Measurements from ENCODE around the gene MKX. TPM values are rescaled to one million over a fixed set of nuclear protein-coding genes. Genes with fewer than 3 reads are reported as not detected.

Gene MKX
- total and polyA plus RNA-seq, 2 experiments from 2014 or later = 0.10 to 0.90 TPM

- Histone ChIP-seq H3K4me1 (ENCODE audit: insufficient read depth) (no peaks in the 10 kb centered on the region), H4K20me1 (ENCODE audit: insufficient read depth, poor library complexity, severe bottlenecking) (no peaks in the 10 kb centered on the region), H3K27me3 (peaks cover 4% of the 10 kb centered on the region), H2AFZ (no peak overlapping the region), H3K36me3 (replicated peaks; ENCODE audit: insufficient read depth, low read depth) (no peaks in the 10 kb centered on the region), H3K4me3 (no peak overlapping the region), H3K9me2 (replicated peaks; ENCODE audit: insufficient read depth) (no peaks in the 10 kb centered on the region), H3K79me2 (no peaks in the 10 kb centered on the region), H3K4me2 (no peak overlapping the region), H3K27ac (no peak overlapping the region), H3K9me3 (ENCODE audit: low read depth) (no peaks in the 10 kb centered on the region)
- no peak for DNase-seq (ENCODE audit: low spot score)
- WGBS (ENCODE audit: low lambda C conversion rate, missing lambda C conversion rate) = 71% methylated on average over 6 of the region's 6 CpGs
- no peak for TF ChIP-seq EZH2 (IDR thresholded peaks at IDR 0.05; ENCODE audit: borderline replicate concordance)
- TF ChIP-seq, protein P1, sequence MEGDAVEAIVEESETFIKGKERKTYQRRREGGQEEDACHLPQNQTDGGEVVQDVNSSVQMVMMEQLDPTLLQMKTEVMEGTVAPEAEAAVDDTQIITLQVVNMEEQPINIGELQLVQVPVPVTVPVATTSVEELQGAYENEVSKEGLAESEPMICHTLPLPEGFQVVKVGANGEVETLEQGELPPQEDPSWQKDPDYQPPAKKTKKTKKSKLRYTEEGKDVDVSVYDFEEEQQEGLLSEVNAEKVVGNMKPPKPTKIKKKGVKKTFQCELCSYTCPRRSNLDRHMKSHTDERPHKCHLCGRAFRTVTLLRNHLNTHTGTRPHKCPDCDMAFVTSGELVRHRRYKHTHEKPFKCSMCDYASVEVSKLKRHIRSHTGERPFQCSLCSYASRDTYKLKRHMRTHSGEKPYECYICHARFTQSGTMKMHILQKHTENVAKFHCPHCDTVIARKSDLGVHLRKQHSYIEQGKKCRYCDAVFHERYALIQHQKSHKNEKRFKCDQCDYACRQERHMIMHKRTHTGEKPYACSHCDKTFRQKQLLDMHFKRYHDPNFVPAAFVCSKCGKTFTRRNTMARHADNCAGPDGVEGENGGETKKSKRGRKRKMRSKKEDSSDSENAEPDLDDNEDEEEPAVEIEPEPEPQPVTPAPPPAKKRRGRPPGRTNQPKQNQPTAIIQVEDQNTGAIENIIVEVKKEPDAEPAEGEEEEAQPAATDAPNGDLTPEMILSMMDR (IDR thresholded peaks at IDR 0.05; ENCODE audit: poor library complexity) = no peak
- no peak for TF ChIP-seq EZH2phosphoT487 (IDR thresholded peaks at IDR 0.05; ENCODE audit: low read depth, severe bottlenecking, unreplicated experiment)
Measured at GRCh38 chr10:27678166-27678565, 67.5 kb downstream of the MKX start.

- Histone ChIP-seq H3K4me3 (no peak overlapping the region), H3K4me2 (no peak overlapping the region), H2AFZ (no peak overlapping the region), H3K27me3 (peaks cover 4% of the 10 kb centered on the region), H3K27ac (no peak overlapping the region), H4K20me1 (ENCODE audit: insufficient read depth, poor library complexity, severe bottlenecking) (no peaks in the 10 kb centered on the region), H3K9me3 (ENCODE audit: low read depth) (no peaks in the 10 kb centered on the region), H3K36me3 (replicated peaks; ENCODE audit: insufficient read depth, low read depth) (no peaks in the 10 kb centered on the region), H3K9me2 (replicated peaks; ENCODE audit: insufficient read depth) (no peaks in the 10 kb centered on the region), H3K4me1 (ENCODE audit: insufficient read depth) (no peaks in the 10 kb centered on the region), H3K79me2 (no peaks in the 10 kb centered on the region)
- DNase-seq (ENCODE audit: low spot score) = no peak
- TF ChIP-seq, protein P1 (IDR thresholded peaks at IDR 0.05; ENCODE audit: poor library complexity) = no peak
- TF ChIP-seq EZH2 (IDR thresholded peaks at IDR 0.05; ENCODE audit: borderline replicate concordance) (no peak), EZH2phosphoT487 (IDR thresholded peaks at IDR 0.05; ENCODE audit: low read depth, severe bottlenecking, unreplicated experiment) (no peak)
Measured at GRCh38 chr10:27673065-27673464, 72.6 kb downstream of the MKX start.

GRCh38 chr10:27671821-27672220 lies 73.8 kb downstream of the MKX start:
- 79% methylated on average over 4 of the region's 4 CpGs for WGBS (ENCODE audit: low lambda C conversion rate, missing lambda C conversion rate)

More at GRCh38 chr10:27671821-27672220, 73.8 kb downstream of the MKX start:
- Histone ChIP-seq H3K36me3 (replicated peaks; ENCODE audit: insufficient read depth, low read depth) (no peaks in the 10 kb centered on the region), H3K9me3 (ENCODE audit: low read depth) (no peaks in the 10 kb centered on the region), H3K27me3 (no peaks in the 10 kb centered on the region), H3K27ac (no peak overlapping the region), H3K4me1 (ENCODE audit: insufficient read depth) (no peaks in the 10 kb centered on the region), H3K79me2 (no peaks in the 10 kb centered on the region), H2AFZ (no peak overlapping the region), H3K4me3 (no peak overlapping the region), H3K9me2 (replicated peaks; ENCODE audit: insufficient read depth) (no peaks in the 10 kb centered on the region), H4K20me1 (ENCODE audit: insufficient read depth, poor library complexity, severe bottlenecking) (no peaks in the 10 kb centered on the region), H3K4me2 (no peak overlapping the region)
- no peak for DNase-seq (ENCODE audit: low spot score)
- TF ChIP-seq EZH2 (IDR thresholded peaks at IDR 0.05; ENCODE audit: borderline replicate concordance) = no peak
- TF ChIP-seq, protein P1 (IDR thresholded peaks at IDR 0.05; ENCODE audit: poor library complexity) = no peak
- TF ChIP-seq EZH2phosphoT487 (IDR thresholded peaks at IDR 0.05; ENCODE audit: low read depth, severe bottlenecking, unreplicated experiment) = no peak
